ENCODE data around the gene EFNA1. TPM values are rescaled to one million over a fixed set of nuclear protein-coding genes. Genes with fewer than 3 reads are reported as not detected.

EFNA1 gene
- total RNA-seq, 1 experiment from 2014 or later: 49.9 TPM

DNA sequence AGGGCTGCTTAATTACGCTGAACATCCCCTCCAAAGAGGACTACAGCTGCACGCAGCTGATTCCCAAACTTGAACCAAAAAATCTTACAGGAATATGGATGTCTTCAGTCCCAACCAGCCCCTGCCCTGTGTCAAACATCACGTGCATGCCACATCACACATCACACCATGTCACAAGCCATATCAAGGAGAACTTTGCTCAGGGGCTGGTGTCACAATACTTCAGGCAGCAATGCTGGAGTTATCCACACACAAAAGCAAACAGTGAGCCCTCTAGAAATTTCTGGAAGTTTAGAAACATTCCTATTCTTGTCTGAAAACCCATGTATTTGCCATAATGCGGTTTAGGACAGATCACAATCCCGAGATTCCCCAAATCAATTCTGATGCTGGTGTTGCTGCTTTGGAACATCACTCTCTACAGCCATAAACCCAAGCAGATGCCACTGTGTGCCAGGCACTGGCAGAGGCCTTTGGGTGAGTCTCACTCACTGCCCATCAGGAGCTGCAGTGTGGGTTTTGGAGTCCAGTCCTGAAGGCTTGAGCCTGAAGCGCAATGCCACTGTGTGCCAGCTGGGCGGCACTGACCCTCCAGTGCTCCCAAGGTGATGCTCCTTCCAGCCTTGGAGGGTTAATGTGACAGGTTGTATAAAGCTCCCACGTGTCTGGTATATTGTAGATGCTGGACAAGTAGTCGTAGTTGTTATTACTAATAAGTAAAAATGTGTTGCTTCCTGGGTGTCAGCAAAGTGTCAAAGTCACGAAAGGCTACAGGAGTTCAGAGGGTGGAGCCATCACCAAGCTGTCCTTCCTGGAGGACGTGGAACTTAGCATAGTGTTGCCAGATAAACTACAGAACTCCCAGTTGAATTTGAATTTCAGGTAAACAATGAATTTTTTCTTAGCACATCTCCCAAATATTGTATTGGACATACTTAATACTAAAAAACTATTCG, 20.1 kb upstream of the EFNA1 start:
- no peak overlapping the region for H3K4me3 ChIP-seq (ENCODE audit: low read length)
- H3K4me2 ChIP-seq (ENCODE audit: low read length): no peak overlapping the region
- no peak overlapping the region for H3K9ac ChIP-seq (ENCODE audit: low read length)
- no peaks in the 10 kb centered on the region for H3F3A ChIP-seq (ENCODE audit: low read length, unreplicated experiment)
- no peak overlapping the region for H3K27ac ChIP-seq (ENCODE audit: low read length)
- no peaks in the 10 kb centered on the region for H3K79me2 ChIP-seq (ENCODE audit: low read length)
- POLR2A ChIA-PET (ENCODE audit: unreplicated experiment): interaction anchor here (0.6 kb wide), 1 partner anchor 79 kb away, joined by 3 read pairs; no protein-coding TSS in a partner anchor
- no peaks in the 10 kb centered on the region for H3K4me1 ChIP-seq (ENCODE audit: insufficient read depth, low read length)
- H3K9me3 ChIP-seq (ENCODE audit: low read length): no peaks in the 10 kb centered on the region
- intact Hi-C loops (cut with micrococcal nuclease): no loop called here
- no peaks in the 10 kb centered on the region for H3K36me3 ChIP-seq (ENCODE audit: low read depth, low read length)
- H3K9me2 ChIP-seq (replicated peaks; ENCODE audit: low read length): no peaks in the 10 kb centered on the region
- ATAC-seq (peak; percentile 51), DNase-seq (no peak)
- no TSS peak for BruUV-seq (replicated peaks)
- no peak overlapping the region for H2AFZ ChIP-seq (ENCODE audit: low read length)
- H3K27me3 ChIP-seq (ENCODE audit: low read length): no peaks in the 10 kb centered on the region
- H4K20me1 ChIP-seq (ENCODE audit: low read length): no peaks in the 10 kb centered on the region
- CTCF ChIA-PET: no interaction called here
- TF ChIP-seq, protein P1, sequence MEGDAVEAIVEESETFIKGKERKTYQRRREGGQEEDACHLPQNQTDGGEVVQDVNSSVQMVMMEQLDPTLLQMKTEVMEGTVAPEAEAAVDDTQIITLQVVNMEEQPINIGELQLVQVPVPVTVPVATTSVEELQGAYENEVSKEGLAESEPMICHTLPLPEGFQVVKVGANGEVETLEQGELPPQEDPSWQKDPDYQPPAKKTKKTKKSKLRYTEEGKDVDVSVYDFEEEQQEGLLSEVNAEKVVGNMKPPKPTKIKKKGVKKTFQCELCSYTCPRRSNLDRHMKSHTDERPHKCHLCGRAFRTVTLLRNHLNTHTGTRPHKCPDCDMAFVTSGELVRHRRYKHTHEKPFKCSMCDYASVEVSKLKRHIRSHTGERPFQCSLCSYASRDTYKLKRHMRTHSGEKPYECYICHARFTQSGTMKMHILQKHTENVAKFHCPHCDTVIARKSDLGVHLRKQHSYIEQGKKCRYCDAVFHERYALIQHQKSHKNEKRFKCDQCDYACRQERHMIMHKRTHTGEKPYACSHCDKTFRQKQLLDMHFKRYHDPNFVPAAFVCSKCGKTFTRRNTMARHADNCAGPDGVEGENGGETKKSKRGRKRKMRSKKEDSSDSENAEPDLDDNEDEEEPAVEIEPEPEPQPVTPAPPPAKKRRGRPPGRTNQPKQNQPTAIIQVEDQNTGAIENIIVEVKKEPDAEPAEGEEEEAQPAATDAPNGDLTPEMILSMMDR (conservative IDR thresholded peaks at IDR 0.05; ENCODE audit: low read depth, low read length): no peak
- TF ChIP-seq EZH2 (IDR thresholded peaks at IDR 0.05; ENCODE audit: low read length, unreplicated experiment) (no peak), EZH2phosphoT487 (IDR thresholded peaks at IDR 0.05; ENCODE audit: borderline replicate concordance, low read length) (no peak)

DNA sequence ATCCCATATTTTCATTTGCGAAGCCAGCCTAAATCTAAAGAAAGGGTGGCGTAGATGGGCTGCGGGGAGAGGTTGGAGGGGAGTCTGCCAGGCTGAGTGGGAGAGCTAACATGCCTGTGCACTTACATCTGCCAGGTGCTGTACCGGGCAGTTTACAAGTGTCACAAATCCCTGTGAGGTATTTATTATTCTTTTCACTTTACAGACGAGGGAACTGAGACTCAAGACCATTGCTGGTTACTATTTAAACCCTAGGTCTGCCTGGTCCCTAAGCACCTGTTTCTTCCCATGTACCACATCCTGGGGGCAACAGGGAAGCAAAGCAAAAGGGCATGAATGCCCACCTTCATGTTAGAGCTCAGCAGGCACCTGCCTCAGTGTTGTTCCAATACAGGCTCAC, 19.4 kb upstream of the EFNA1 start:
- BruUV-seq (replicated peaks): no TSS peak
- intact Hi-C loops (cut with micrococcal nuclease): no loop called here
- no peak overlapping the region for H2AFZ ChIP-seq (ENCODE audit: low read length)

More for the DNA sequence above, 19.4 kb upstream of the EFNA1 start:
- ATAC-seq (no peak), DNase-seq (no peak)
- Histone ChIP-seq H3K9me2 (replicated peaks; ENCODE audit: low read length) (no peaks in the 10 kb centered on the region), H3K4me1 (ENCODE audit: insufficient read depth, low read length) (no peaks in the 10 kb centered on the region), H3K9me3 (ENCODE audit: low read length) (no peaks in the 10 kb centered on the region), H3K79me2 (ENCODE audit: low read length) (no peaks in the 10 kb centered on the region), H3K9ac (ENCODE audit: low read length) (no peak overlapping the region), H3K27ac (ENCODE audit: low read length) (no peak overlapping the region), H4K20me1 (ENCODE audit: low read length) (no peaks in the 10 kb centered on the region), H3K27me3 (ENCODE audit: low read length) (no peaks in the 10 kb centered on the region), H3F3A (ENCODE audit: low read length, unreplicated experiment) (no peaks in the 10 kb centered on the region), H3K4me2 (ENCODE audit: low read length) (no peak overlapping the region), H3K36me3 (ENCODE audit: low read depth, low read length) (no peaks in the 10 kb centered on the region), H3K4me3 (ENCODE audit: low read length) (no peak overlapping the region)
- TF ChIP-seq EZH2 (IDR thresholded peaks at IDR 0.05; ENCODE audit: low read length, unreplicated experiment) (no peak), EZH2phosphoT487 (IDR thresholded peaks at IDR 0.05; ENCODE audit: borderline replicate concordance, low read length) (no peak)
- TF ChIP-seq, protein P1 (conservative IDR thresholded peaks at IDR 0.05; ENCODE audit: low read depth, low read length): no peak
- ChIA-PET CTCF (no interaction called here), POLR2A (ENCODE audit: unreplicated experiment) (no interaction called here)

Measured in PC-3 (cell line).